C4-2B (cell line): Measurements from ENCODE around the gene FGGY.

ENCODE experiments used
- CTCF ChIP-seq: fragments of 450-650 bp; conservative IDR thresholded peaks from 2 replicates; pipeline ENCODE4 v1.5.1; 2017; ENCODE audit warnings: mild to moderate bottlenecking
- ZFX ChIP-seq: fragments of 450-650 bp; IDR thresholded peaks from 2 replicates; pipeline ENCODE4 v1.6.1; 2017

DNA sequence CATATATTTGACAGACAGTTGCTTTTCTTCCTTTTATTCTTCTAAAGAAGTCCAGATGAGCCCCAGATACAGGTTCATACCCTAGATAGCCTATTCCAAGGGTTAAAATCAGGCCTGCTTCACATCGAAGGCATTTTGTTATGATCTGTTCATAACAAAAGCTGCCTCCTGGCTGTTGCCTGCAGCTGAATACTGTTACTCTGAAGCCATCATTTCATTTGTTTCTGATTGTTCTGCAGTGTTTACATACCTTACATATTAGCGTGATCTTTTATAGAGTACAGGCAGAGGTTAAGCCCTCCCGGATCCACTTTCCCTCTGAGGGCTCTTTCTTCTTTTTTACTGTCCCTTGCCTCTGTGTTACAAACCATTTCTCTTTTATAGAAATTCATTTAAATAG is 298.9 kb downstream of the FGGY start:
- TF ChIP-seq CTCF (0 out of 2 replicates have a peak, but pooled peaks have one; percentile 8), ZFX (no peak)
